ENCODE data around the gene AQP12A. TPM values are rescaled to one million over a fixed set of nuclear protein-coding genes. Genes with fewer than 3 reads are reported as not detected.
A peak's percentile ranks its signal among the peaks of the same experiment; 100 is the strongest.
"Not testable (repeated sequence)": the region's sequence is repeated elsewhere in the genome, so short reads cannot be mapped to it uniquely, and the experiment has no call there.

AQP12A gene
- total and polyA plus RNA-seq, 12 donors = not detected

GRCh38 chr2:240687045-240687740 is 4.5 kb upstream of the AQP12A start:
- no peaks in the 10 kb centered on the region for H3K9me3 ChIP-seq (replicated peaks in 1 of 3)
- TF ChIP-seq POLR2A (IDR thresholded peaks at IDR 0.05) (no peak), CTCF (IDR thresholded peaks at IDR 0.05) (no peak)
- no peaks in the 10 kb centered on the region for H3K4me1 ChIP-seq (replicated peaks in 1 of 2)
- no peak overlapping the region for H3K4me3 ChIP-seq
- H3K27ac ChIP-seq = no peak overlapping the region
- 75 to 90% (median 82%) methylated on average over 12 to 20 of the region's 20 CpGs for WGBS, 4 donors
- no peaks in the 10 kb centered on the region for H3K27me3 ChIP-seq
- H3K36me3 ChIP-seq (replicated peaks in 1 of 2) = no peaks in the 10 kb centered on the region
- intact Hi-C loops (cut with DNase I) = no loop called here
- peak in 1 of 7 donors; percentile 7 for DNase-seq

GRCh38 chr2:240687741-240688552 is 3.7 kb upstream of the AQP12A start:
- intact Hi-C loops (cut with DNase I) = no loop called here
- Histone ChIP-seq H3K36me3 (replicated peaks in 1 of 2) (no peaks in the 10 kb centered on the region), H3K9me3 (replicated peaks in 1 of 3) (no peaks in the 10 kb centered on the region), H3K27me3 (no peaks in the 10 kb centered on the region), H3K4me1 (replicated peaks in 1 of 2) (no peaks in the 10 kb centered on the region), H3K4me3 (no peak overlapping the region), H3K27ac (no peak overlapping the region)
- TF ChIP-seq POLR2A (IDR thresholded peaks at IDR 0.05) (no peak), CTCF (IDR thresholded peaks at IDR 0.05) (no peak)
- WGBS, 4 donors = 78 to 89% (median 85%) methylated on average over 3 to 14 of the region's 14 CpGs
- peak in 1 of 7 donors; percentile 9 for DNase-seq

GRCh38 chr2:240688553-240688919 is 3.1 kb upstream of the AQP12A start:
- no peaks in the 10 kb centered on the region for H3K4me1 ChIP-seq (replicated peaks in 1 of 2)
- 83 to 100% (median 92%) methylated on average over 1 to 9 of the region's 9 CpGs for WGBS, 4 donors
- H3K9me3 ChIP-seq (replicated peaks in 1 of 3) = no peaks in the 10 kb centered on the region
- H3K36me3 ChIP-seq (replicated peaks in 1 of 2) = no peaks in the 10 kb centered on the region
- intact Hi-C loops (cut with DNase I) = no loop called here
- TF ChIP-seq CTCF (IDR thresholded peaks at IDR 0.05) (no peak), POLR2A (IDR thresholded peaks at IDR 0.05) (no peak)
- H3K27me3 ChIP-seq = no peaks in the 10 kb centered on the region
- no peak for DNase-seq
- no peak overlapping the region for H3K27ac ChIP-seq
- no peak overlapping the region for H3K4me3 ChIP-seq

- intact Hi-C loops (cut with DNase I) = no loop called here
- Histone ChIP-seq H3K4me3 (no peak overlapping the region), H3K36me3 (replicated peaks in 1 of 2) (no peaks in the 10 kb centered on the region), H3K27me3 (no peaks in the 10 kb centered on the region), H3K9me3 (replicated peaks in 1 of 3) (no peaks in the 10 kb centered on the region), H3K4me1 (replicated peaks in 1 of 2) (no peaks in the 10 kb centered on the region), H3K27ac (no peak overlapping the region)
- WGBS, 4 donors = 72 to 87% (median 79%) methylated on average over 8 to 11 of the region's 11 CpGs; no CpG with 5 or more reads in 1 of the 4 donors
- TF ChIP-seq CTCF (IDR thresholded peaks at IDR 0.05) (no peak), POLR2A (IDR thresholded peaks at IDR 0.05) (no peak)
- peak in 1 of 7 donors; percentile 5 for DNase-seq
Measured at GRCh38 chr2:240689975-240690374, 1.7 kb upstream of the AQP12A start.

GRCh38 chr2:240690421-240691074 is 1.1 kb upstream of the AQP12A start:
- peak in 1 of 7 donors; percentile 5 for DNase-seq
- intact Hi-C loops (cut with DNase I); H3K27ac ChIP-seq: not testable (repeated sequence)

GRCh38 chr2:240691075-240691427 is 615 bp upstream of the AQP12A start:
- H3K27ac ChIP-seq; H3K4me1 ChIP-seq (replicated peaks in 1 of 2); H3K4me3 ChIP-seq; H3K36me3 ChIP-seq (replicated peaks in 1 of 2); DNase-seq; H3K9me3 ChIP-seq (replicated peaks in 1 of 3); intact Hi-C loops (cut with DNase I); H3K27me3 ChIP-seq: not testable (repeated sequence)
- 77 to 82% methylated on average over 1 of the region's 2 CpGs; no CpG with 5 or more reads in 2 of the 4 donors for WGBS, 4 donors

More at GRCh38 chr2:240690421-240691074, 1.1 kb upstream of the AQP12A start:
- WGBS, 4 donors = 72 to 80% (median 77%) methylated on average over 4 to 6 of the region's 18 CpGs
- not testable (repeated sequence) for H3K27me3 ChIP-seq; H3K9me3 ChIP-seq (replicated peaks in 1 of 3); H3K4me1 ChIP-seq (replicated peaks in 1 of 2); H3K4me3 ChIP-seq; H3K36me3 ChIP-seq (replicated peaks in 1 of 2)

Measured in adrenal gland (tissue), 12 donors.